ENCODE measurements around the gene RASGRP2.
"Not testable (repeated sequence)": the region's sequence is repeated elsewhere in the genome, so short reads cannot be mapped to it uniquely, and the experiment has no call there.

The RASGRP2 gene

GRCh38 chr11:64716473-64717267, 27.3 kb downstream of the RASGRP2 start:
- no peak for DNase-seq

- DNase-seq: no peak
Measured at GRCh38 chr11:64715756-64716472, 28.0 kb downstream of the RASGRP2 start.

- DNase-seq: no peak
Measured at GRCh38 chr11:64715110-64715509, 28.8 kb downstream of the RASGRP2 start.

GRCh38 chr11:64714666-64715065, 29.3 kb downstream of the RASGRP2 start:
- no peak for DNase-seq

GRCh38 chr11:64713781-64714363, 30.1 kb downstream of the RASGRP2 start:
- no peak for DNase-seq

GRCh38 chr11:64713016-64713707, 30.8 kb downstream of the RASGRP2 start:
- no peak for DNase-seq

- no peak for DNase-seq
Measured at GRCh38 chr11:64712430-64713015, 31.4 kb downstream of the RASGRP2 start.

- DNase-seq: no peak
Measured at GRCh38 chr11:64711956-64712362, 32.0 kb downstream of the RASGRP2 start.

- DNase-seq: no peak
Measured at GRCh38 chr11:64711138-64711955, 32.6 kb downstream of the RASGRP2 start.

GRCh38 chr11:64710418-64711137, 33.4 kb downstream of the RASGRP2 start:
- no peak for DNase-seq

GRCh38 chr11:64705501-64705900, 38.4 kb downstream of the RASGRP2 start:
- DNase-seq: no peak

GRCh38 chr11:64703048-64703447, 40.9 kb downstream of the RASGRP2 start:
- DNase-seq: no peak

- DNase-seq: not testable (repeated sequence)
Measured at GRCh38 chr11:64701956-64702355, 42.0 kb downstream of the RASGRP2 start.

GRCh38 chr11:64698427-64698826, 45.5 kb downstream of the RASGRP2 start:
- DNase-seq: no peak

GRCh38 chr11:64697663-64698375, 46.1 kb downstream of the RASGRP2 start:
- no peak for DNase-seq

- no peak for DNase-seq
Measured at GRCh38 chr11:64696045-64696444, 47.9 kb downstream of the RASGRP2 start.

- DNase-seq: no peak
Measured at GRCh38 chr11:64695548-64695947, 48.4 kb downstream of the RASGRP2 start.

GRCh38 chr11:64694821-64695365, 49.0 kb downstream of the RASGRP2 start:
- DNase-seq: peak; percentile 41

- no peak for DNase-seq
Measured at GRCh38 chr11:64694026-64694755, 49.8 kb downstream of the RASGRP2 start.

Data from NCI-H187 treated with DMSO at 0.1 percent for 48 hours (cell line).